ENCODE results near the gene BRAT1.

GRCh38 chr7:2583798-2584580, 28.7 kb upstream of the BRAT1 start:
- TF ChIP-seq CTCF (IDR thresholded peaks at IDR 0.05): no peak
- no peak for TF ChIP-seq POLR2A (IDR thresholded peaks at IDR 0.05)
